Stimulated activated CD8-positive, alpha-beta memory T cell treated with anti-CD3 and anti-CD28 coated beads, Interleukin-4, amount 100 ng/mL, for 4 hours (primary cell): Measurements from ENCODE around the gene TOGARAM2.
"Not testable (repeated sequence)": the region's sequence is repeated elsewhere in the genome, so short reads cannot be mapped to it uniquely, and the experiment has no call there.

Source experiments
- DNase-seq, 2 donors: peaks; one replicate each; pipeline ENCODE4 v3.0.0-alpha.2; 2020; ENCODE audit warnings: low read depth in 2 of 2, low spot score in 1 of 2

Gene TOGARAM2

GRCh38 chr2:29072251-29072650, 91.2 kb downstream of the TOGARAM2 start:
- DNase-seq = no peak

DNA sequence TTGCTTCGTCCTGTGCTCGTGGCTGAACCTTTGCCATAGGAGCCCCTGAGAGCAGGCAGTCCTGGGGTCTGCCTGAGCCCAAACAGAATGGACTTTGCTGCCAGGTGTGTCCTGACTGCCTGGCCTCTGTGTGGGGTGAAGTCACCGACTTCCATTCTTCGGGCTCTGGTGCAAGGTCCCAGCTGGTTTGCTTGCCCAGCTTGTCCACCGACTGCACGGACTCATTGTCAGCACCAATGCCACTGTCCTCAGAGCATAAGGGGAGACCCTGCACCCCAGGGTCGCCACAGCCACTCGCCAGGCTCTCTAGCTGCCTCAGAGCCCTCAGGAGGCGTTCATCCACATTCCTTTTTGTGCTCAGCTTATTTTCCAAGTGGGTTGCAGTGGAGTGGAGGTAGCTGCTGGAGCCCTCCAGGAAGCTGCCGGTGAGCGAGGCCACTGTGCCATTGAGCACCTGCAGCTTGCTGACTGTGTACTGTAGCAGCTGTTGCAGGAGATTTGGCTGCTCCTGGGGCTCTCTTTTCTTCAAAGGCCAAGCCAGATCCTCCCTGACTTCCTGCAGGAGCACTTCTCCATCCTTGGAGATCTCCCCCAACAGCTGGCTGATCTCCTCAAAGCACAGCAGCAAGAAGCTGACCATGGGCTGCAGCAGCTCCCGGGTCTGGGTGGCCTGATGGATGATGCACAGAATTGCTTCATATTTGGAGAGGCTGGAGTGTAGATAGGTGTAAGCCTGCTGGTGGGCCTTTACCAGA, 92.0 kb downstream of the TOGARAM2 start:
- no peak for DNase-seq

GRCh38 chr2:29073933-29074332, 92.8 kb downstream of the TOGARAM2 start:
- no peak for DNase-seq

GRCh38 chr2:29074411-29074810, 93.3 kb downstream of the TOGARAM2 start, which contains the start of gene PCARE:
Gene PCARE (minus strand): TSS chr2:29074523. CDS start chr2:29074261, 262 bp downstream.
- DNase-seq = no peak

- no peak for DNase-seq
Measured at GRCh38 chr2:29075894-29076705, 95.0 kb downstream of the TOGARAM2 start.

GRCh38 chr2:29079887-29080286, 98.8 kb downstream of the TOGARAM2 start:
- no peak for DNase-seq

GRCh38 chr2:29080886-29081743, 100.0 kb downstream of the TOGARAM2 start:
- DNase-seq = no peak

GRCh38 chr2:29082804-29083495, 101.9 kb downstream of the TOGARAM2 start:
- no peak for DNase-seq

DNA sequence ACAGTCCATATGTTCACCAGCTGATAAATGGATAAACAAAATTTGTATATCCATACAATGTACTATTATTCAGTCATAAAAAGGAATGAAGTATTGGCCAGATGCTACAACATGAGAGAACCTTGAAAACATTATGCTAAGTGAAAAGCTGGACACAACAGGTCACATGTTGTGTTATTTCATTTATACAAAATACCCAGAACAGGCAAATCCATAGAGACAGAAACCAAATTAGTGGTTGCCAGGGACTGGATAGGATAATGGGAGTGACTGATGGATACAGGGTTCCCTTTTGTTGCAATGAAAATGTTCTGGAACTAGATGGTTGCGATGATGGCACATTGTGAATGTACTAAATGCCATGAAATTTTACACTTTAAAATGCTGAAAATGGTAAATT, 103.5 kb downstream of the TOGARAM2 start:
- no peak for DNase-seq

GRCh38 chr2:29090311-29090710, 109.2 kb downstream of the TOGARAM2 start:
- DNase-seq = not testable (repeated sequence)

- DNase-seq = no peak
Measured at GRCh38 chr2:29096969-29097368, 115.9 kb downstream of the TOGARAM2 start.

DNA sequence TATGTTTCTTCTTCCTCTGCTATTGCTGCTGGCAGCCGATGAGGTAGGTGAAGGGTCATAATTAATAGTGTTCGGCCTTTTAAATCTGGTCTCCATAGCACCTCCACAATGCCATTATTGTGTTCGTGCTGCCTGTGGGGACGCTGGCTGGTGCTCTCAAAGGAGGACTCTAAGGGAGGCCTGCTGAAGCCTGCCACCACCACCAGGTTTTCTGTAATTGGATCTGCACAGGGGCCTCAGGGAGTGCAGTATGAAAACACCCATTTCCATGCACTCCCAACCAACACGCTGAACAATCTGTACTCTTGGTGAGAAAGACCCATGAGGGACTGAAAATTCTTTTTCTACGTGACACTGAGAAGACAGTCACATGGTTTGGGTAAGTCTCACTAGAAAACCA, 116.5 kb downstream of the TOGARAM2 start:
- no peak for DNase-seq

- no peak for DNase-seq
Measured at GRCh38 chr2:29100564-29100963, 119.5 kb downstream of the TOGARAM2 start.
